GM18909 (cell line): ENCODE data around the gene DDAH2.

ENCODE experiments used
- ATAC-seq: cut with Tn5 transposase; IDR thresholded peaks from one replicate; pipeline ENCODE4 v1.9.1; 2021; ENCODE audit warnings: mild to moderate bottlenecking; ENCODE audit not compliant: unreplicated experiment, poor library complexity

The DDAH2 gene

GRCh38 chr6:31728767-31729514 is at the start of gene DDAH2:
Gene DDAH2 (minus strand): TSS chr6:31729299. CDS start chr6:31729161, 138 bp downstream.
- peak; percentile 9 for ATAC-seq

GRCh38 chr6:31778193-31778592 is 49.1 kb upstream of the DDAH2 start:
- no peak for ATAC-seq

GRCh38 chr6:31777667-31778050 is 48.6 kb upstream of the DDAH2 start:
- no peak for ATAC-seq

DNA sequence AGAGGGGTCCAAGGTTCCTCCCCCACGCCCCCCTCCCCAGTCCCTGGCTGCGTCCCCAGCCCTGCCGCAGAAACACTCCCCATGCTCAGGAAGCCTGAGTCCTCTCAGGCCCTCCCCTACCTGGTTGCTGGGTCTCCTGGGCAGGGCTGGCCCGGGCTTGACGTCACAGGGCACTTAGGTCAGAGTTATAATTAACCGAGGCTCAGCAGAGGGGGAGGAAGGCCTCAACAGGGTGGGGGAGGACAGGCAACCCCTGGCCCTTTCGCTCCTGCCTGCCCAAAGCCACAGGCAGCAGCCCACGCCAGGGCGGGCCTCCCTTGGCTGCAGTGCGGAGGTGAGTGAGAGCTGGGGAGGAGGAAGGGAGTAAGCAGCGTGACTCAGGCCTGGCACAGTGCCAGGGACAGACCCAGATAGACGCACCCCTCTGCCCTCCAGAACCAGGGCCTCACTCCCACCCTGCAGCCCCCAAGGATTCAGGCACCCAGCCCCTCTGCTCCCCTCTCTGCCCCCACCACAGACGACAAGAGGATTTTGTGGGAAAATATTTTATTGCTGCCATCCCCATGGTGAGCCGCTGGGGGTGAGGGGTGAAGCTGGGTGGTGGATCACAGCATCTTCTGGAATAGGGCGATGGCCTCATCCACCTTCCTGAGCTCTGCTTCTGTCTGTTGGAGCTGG is 48.0 kb upstream of the DDAH2 start, which contains the start of gene VWA7:
Gene VWA7, minus strand, starts transcription at position 340 of the 678 bp plus-strand sequence. CDS start 549 bp downstream, outside the sequence.
- ATAC-seq: peak; percentile 74

GRCh38 chr6:31776485-31776988 is 47.4 kb upstream of the DDAH2 start:
- no peak for ATAC-seq

- ATAC-seq: no peak
These were observed 46.8 kb upstream of the DDAH2 start for GRCh38 chr6:31775633-31776484.

DNA sequence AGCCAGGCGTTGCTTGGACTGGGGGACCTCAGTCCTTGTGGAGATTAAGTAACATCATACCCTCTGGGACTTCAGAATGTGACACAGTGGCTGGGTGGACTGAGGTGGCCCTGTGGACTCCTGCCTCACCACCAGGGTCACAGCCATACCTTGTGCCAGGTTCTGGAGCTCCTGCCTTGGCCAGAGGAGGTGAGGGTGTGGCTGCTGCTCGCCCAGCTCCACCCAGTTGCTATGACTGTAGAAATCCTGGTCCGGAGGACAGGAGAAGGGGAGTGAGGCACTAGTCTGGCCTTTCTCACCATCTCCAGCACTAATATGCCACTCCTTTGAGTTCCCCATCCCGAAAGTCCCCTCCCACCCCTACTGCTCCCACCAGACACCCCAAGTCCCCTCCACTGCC is 46.1 kb upstream of the DDAH2 start:
- no peak for ATAC-seq

GRCh38 chr6:31771992-31772358 is 42.9 kb upstream of the DDAH2 start:
- no peak for ATAC-seq

GRCh38 chr6:31770860-31771259 is 41.8 kb upstream of the DDAH2 start:
- no peak for ATAC-seq

DNA sequence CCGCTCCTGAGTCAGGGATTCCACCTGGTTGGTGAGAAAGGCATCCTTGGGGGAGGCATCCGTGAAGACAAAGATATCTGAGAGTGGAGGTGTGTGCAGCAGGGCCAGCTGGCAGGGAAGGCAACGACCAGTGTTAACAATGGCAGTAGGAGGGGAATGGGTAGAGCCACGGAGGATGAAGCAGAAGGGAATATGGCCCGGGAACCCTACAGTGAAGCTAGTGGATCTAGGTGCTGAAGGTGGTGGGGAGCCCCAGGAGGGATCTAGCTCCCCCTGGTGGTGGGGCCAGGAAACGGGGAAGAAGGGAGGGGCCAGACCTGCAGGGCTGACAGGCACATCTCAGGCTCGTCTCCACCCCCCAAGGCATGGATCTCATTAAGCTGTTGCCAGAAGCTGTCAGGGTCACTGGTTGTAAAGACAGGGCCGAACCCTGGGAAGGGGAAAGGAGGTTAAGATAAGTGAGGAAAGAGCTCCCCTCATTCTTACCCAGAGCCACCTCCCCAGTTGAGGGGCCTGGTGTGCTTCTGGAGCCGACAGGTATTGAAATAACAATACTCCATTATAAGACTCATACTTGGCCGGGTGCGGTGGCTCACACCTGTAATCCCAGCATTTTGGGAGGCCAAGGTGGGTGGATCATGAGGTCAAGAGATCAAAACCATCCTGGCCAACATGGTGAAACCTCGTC is 40.7 kb upstream of the DDAH2 start:
- ATAC-seq: no peak

- ATAC-seq: no peak
These were observed 39.5 kb upstream of the DDAH2 start for GRCh38 chr6:31768363-31769257.

DNA sequence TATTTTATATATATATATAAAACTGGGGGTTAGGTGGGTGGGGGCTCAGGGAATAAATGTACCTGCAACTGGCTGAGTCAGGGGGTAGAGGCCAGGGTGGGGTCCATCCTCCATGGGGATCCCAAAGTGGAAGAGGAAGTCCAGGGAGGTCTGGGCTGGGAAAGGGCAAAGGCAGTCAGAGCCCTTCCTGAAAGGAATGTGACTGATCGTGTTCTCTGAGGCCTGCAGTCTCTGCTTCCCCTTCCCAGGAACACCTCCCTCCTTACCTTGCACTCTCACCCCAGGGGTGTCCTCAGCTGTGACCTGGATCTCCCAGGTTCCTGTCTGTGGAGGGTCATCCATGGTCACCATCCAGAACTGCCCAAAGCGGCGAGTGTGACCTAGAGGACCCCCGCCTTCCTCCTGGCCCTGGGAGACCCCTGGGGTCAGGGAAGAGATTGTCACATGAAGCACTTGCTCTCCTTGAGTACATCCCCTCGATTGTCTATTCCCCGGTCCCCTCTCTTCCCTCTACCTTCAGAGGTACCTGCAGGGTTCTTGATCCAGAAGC is 38.1 kb upstream of the DDAH2 start:
- no peak for ATAC-seq

- no peak for ATAC-seq
These were observed 37.1 kb upstream of the DDAH2 start for GRCh38 chr6:31765910-31766794.

- ATAC-seq: no peak
These were observed 36.4 kb upstream of the DDAH2 start for GRCh38 chr6:31765559-31765909.

DNA sequence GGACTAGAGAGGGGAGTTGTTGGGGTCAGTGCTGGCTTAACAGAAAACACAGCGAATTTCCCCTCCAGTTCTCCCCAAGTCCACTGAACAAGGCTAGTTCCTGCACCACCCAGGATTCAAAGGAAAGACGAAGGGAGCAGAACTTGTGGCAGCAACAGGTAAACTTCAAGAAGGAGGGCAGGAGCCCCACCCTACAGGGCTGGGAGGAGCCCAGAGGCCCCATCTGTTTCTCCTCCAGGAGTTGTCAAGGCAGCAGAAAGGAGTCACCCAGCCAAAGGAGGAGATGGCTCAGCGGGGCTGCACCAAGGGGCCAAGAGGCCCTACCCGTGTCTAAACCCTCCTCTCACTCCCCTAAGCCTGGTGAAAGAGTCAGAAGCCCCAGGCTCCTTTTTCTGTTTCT is 35.1 kb upstream of the DDAH2 start:
- ATAC-seq: no peak

DNA sequence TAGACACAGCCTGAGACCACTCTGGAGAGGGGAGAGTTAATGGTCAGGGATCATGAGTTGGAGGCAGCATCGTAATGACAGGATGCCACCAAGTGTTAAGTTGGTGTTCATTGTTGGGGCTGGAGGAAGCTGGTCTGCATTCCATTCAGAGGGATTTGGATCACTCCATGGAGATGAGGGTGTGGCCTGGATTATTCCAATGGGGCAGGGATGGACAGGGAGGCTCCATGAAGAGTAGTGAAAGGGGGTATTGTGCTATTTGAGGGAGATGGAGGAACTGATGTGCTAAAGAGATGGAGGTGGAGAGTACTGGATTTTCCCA is 34.5 kb upstream of the DDAH2 start:
- ATAC-seq: no peak

- ATAC-seq: no peak
These were observed 33.9 kb upstream of the DDAH2 start for GRCh38 chr6:31762878-31763618.

- no peak for ATAC-seq
These were observed 33.3 kb upstream of the DDAH2 start, which contains the start of gene SAPCD1 for GRCh38 chr6:31762356-31762755. Gene SAPCD1 (plus strand): TSS chr6:31762656. CDS start chr6:31763055, 399 bp downstream.
